ENCODE results near the gene SLC2A8. TPM values are rescaled to one million over a fixed set of nuclear protein-coding genes. Genes with fewer than 3 reads are reported as not detected.

The SLC2A8 gene
- total RNA-seq, 1 experiment from 2014 or later, result 29.0 TPM

- no peak overlapping the region for H2AFZ ChIP-seq (ENCODE audit: low read length)
- POLR2A ChIA-PET (ENCODE audit: unreplicated experiment), result no interaction called here
Measured at GRCh38 chr9:127402401-127403090, 5.6 kb downstream of the SLC2A8 start.

GRCh38 chr9:127403507-127404192 is 6.7 kb downstream of the SLC2A8 start:
- no TSS peak for BruUV-seq (replicated peaks)
- no peak overlapping the region for H3K9ac ChIP-seq (ENCODE audit: low read length)
- no peak overlapping the region for H2AFZ ChIP-seq (ENCODE audit: low read length)
- ChIA-PET CTCF (no interaction called here), POLR2A (ENCODE audit: unreplicated experiment) (interaction anchor here (0.6 kb wide), 1 partner anchor 23 kb away, joined by 14 read pairs; no protein-coding TSS in a partner anchor)
- intact Hi-C loops (cut with micrococcal nuclease), result no loop called here
- no peaks in the 10 kb centered on the region for H4K20me1 ChIP-seq (ENCODE audit: low read length)
- peaks cover 6% of the 10 kb centered on the region for H3K79me2 ChIP-seq (ENCODE audit: low read length)
- no peak for DNase-seq
- H3K9me3 ChIP-seq (ENCODE audit: low read length), result no peaks in the 10 kb centered on the region
- no peak overlapping the region for H3K27ac ChIP-seq (ENCODE audit: low read length)
- H3F3A ChIP-seq (ENCODE audit: low read length, unreplicated experiment), result no peaks in the 10 kb centered on the region
- no peak overlapping the region for H3K4me3 ChIP-seq (ENCODE audit: low read length)
- no peaks in the 10 kb centered on the region for H3K27me3 ChIP-seq (ENCODE audit: low read length)
- no peak overlapping the region for H3K4me2 ChIP-seq (ENCODE audit: low read length)
- ATAC-seq, result no peak
- H3K9me2 ChIP-seq (replicated peaks; ENCODE audit: low read length), result no peaks in the 10 kb centered on the region
- peaks cover 2% of the 10 kb centered on the region for H3K4me1 ChIP-seq (ENCODE audit: insufficient read depth, low read length)
- H3K36me3 ChIP-seq (ENCODE audit: low read depth, low read length), result no peaks in the 10 kb centered on the region; the same call in 1 of the 2 replicates
- TF ChIP-seq EZH2 (IDR thresholded peaks at IDR 0.05; ENCODE audit: low read length, unreplicated experiment) (no peak), EZH2phosphoT487 (IDR thresholded peaks at IDR 0.05; ENCODE audit: borderline replicate concordance, low read length) (no peak), CTCF (conservative IDR thresholded peaks at IDR 0.05; ENCODE audit: low read depth, low read length) (no peak)

More at GRCh38 chr9:127402401-127403090, 5.6 kb downstream of the SLC2A8 start:
- H4K20me1 ChIP-seq (ENCODE audit: low read length), result no peaks in the 10 kb centered on the region
- CTCF ChIA-PET, result no interaction called here
- no peak overlapping the region for H3K9ac ChIP-seq (ENCODE audit: low read length)
- no peaks in the 10 kb centered on the region; the same call in 1 of the 2 replicates for H3K36me3 ChIP-seq (ENCODE audit: low read depth, low read length)
- no peak overlapping the region for H3K4me3 ChIP-seq (ENCODE audit: low read length)
- H3K27ac ChIP-seq (ENCODE audit: low read length), result no peak overlapping the region
- no peaks in the 10 kb centered on the region for H3F3A ChIP-seq (ENCODE audit: low read length, unreplicated experiment)
- H3K9me3 ChIP-seq (ENCODE audit: low read length), result no peaks in the 10 kb centered on the region
- intact Hi-C loops (cut with micrococcal nuclease), result no loop called here
- peaks cover 9% of the 10 kb centered on the region for H3K4me1 ChIP-seq (ENCODE audit: insufficient read depth, low read length)
- peaks cover 15% of the 10 kb centered on the region for H3K79me2 ChIP-seq (ENCODE audit: low read length)
- TF ChIP-seq EZH2 (IDR thresholded peaks at IDR 0.05; ENCODE audit: low read length, unreplicated experiment) (no peak), CTCF (conservative IDR thresholded peaks at IDR 0.05; ENCODE audit: low read depth, low read length) (no peak), EZH2phosphoT487 (IDR thresholded peaks at IDR 0.05; ENCODE audit: borderline replicate concordance, low read length) (no peak)
- H3K4me2 ChIP-seq (ENCODE audit: low read length), result no peak overlapping the region
- DNase-seq (no peak), ATAC-seq (no peak)
- BruUV-seq (replicated peaks), result no TSS peak
- H3K9me2 ChIP-seq (replicated peaks; ENCODE audit: low read length), result no peaks in the 10 kb centered on the region
- H3K27me3 ChIP-seq (ENCODE audit: low read length), result no peaks in the 10 kb centered on the region

- H3K9me3 ChIP-seq (ENCODE audit: low read length), result no peaks in the 10 kb centered on the region
- H3K27ac ChIP-seq (ENCODE audit: low read length), result no peak overlapping the region
- H2AFZ ChIP-seq (ENCODE audit: low read length), result no peak overlapping the region
- no peaks in the 10 kb centered on the region for H3K4me1 ChIP-seq (ENCODE audit: insufficient read depth, low read length)
- intact Hi-C loops (cut with micrococcal nuclease), result no loop called here
- H3F3A ChIP-seq (ENCODE audit: low read length, unreplicated experiment), result no peaks in the 10 kb centered on the region
- no peak overlapping the region for H3K4me2 ChIP-seq (ENCODE audit: low read length)
- no peaks in the 10 kb centered on the region for H3K27me3 ChIP-seq (ENCODE audit: low read length)
- no peaks in the 10 kb centered on the region for H3K79me2 ChIP-seq (ENCODE audit: low read length)
- H3K36me3 ChIP-seq (ENCODE audit: low read depth, low read length), result no peaks in the 10 kb centered on the region; the same call in 1 of the 2 replicates
- DNase-seq (no peak), ATAC-seq (no peak)
- no TSS peak for BruUV-seq (replicated peaks)
- H3K9ac ChIP-seq (ENCODE audit: low read length), result no peak overlapping the region
- no peak overlapping the region for H3K4me3 ChIP-seq (ENCODE audit: low read length)
- CTCF ChIA-PET, result no interaction called here
- no peaks in the 10 kb centered on the region for H4K20me1 ChIP-seq (ENCODE audit: low read length)
- no peak for TF ChIP-seq EZH2 (IDR thresholded peaks at IDR 0.05; ENCODE audit: low read length, unreplicated experiment)
- TF ChIP-seq CTCF (conservative IDR thresholded peaks at IDR 0.05; ENCODE audit: low read depth, low read length), result no peak
- TF ChIP-seq EZH2phosphoT487 (IDR thresholded peaks at IDR 0.05; ENCODE audit: borderline replicate concordance, low read length), result no peak
- POLR2A ChIA-PET (ENCODE audit: unreplicated experiment), result no interaction called here
- H3K9me2 ChIP-seq (replicated peaks; ENCODE audit: low read length), result no peaks in the 10 kb centered on the region
Measured at GRCh38 chr9:127404631-127405030, 7.7 kb downstream of the SLC2A8 start.

Measured in PC-3 (cell line).